DOHH2 (cell line): ENCODE measurements around the gene WWOX.

Experiments used
- H3F3A ChIP-seq: fragments of 200-600 bp; sonication (generic), shearing (Covaris generic); 2 replicates; pipeline ENCODE4 v1.6.0; 2016; ENCODE audit warnings: antibody characterized with exemption, mild to moderate bottlenecking; ENCODE audit not compliant: control insufficient read depth, insufficient read depth
- H3K27ac ChIP-seq: fragments of 200-600 bp; sonication (generic); 2 replicates; pipeline ENCODE4 v1.5.1; 2014; ENCODE audit warnings: low read depth, mild to moderate bottlenecking, low read length, moderate library complexity
- H3K27me3 ChIP-seq: fragments of 200-600 bp; sonication (generic); 2 replicates; pipeline ENCODE4 v1.6.1; 2014; ENCODE audit warnings: mild to moderate bottlenecking, low read length, mixed read lengths; ENCODE audit not compliant: control insufficient read depth
- H3K36me3 ChIP-seq: fragments of 200-600 bp; sonication (generic); 2 replicates; pipeline ENCODE4 v1.6.1; 2014; ENCODE audit warnings: mild to moderate bottlenecking, low read length, moderate library complexity, mixed read lengths; ENCODE audit not compliant: control insufficient read depth
- H3K4me1 ChIP-seq: fragments of 200-600 bp; sonication (generic); 2 replicates; pipeline ENCODE4 v1.6.1; 2014; ENCODE audit warnings: mild to moderate bottlenecking, low read length, mixed read lengths; ENCODE audit not compliant: control insufficient read depth
- H3K4me2 ChIP-seq: fragments of 200-600 bp; sonication (generic); 2 replicates; pipeline ENCODE4 v1.6.0; 2014; ENCODE audit warnings: mild to moderate bottlenecking, low read length, moderate library complexity
- H3K4me3 ChIP-seq: fragments of 200-600 bp; sonication (generic); 2 replicates; pipeline ENCODE4 v1.5.1; 2014; ENCODE audit warnings: mild to moderate bottlenecking, low read length, mixed read lengths
- H3K79me2 ChIP-seq: fragments of 200-600 bp; sonication (generic); 2 replicates; pipeline ENCODE4 v1.6.1; 2014; ENCODE audit warnings: mild to moderate bottlenecking, low read length, mixed read lengths; ENCODE audit not compliant: control insufficient read depth
- H3K9me2 ChIP-seq: fragments of 200-600 bp; sonication (generic); replicated peaks from 2 replicates; pipeline ENCODE4 v1.6.1; 2014; ENCODE audit warnings: mild to moderate bottlenecking, low read length, mixed read lengths; ENCODE audit not compliant: control insufficient read depth
- H3K9me3 ChIP-seq: fragments of 200-600 bp; sonication (generic); 2 replicates; pipeline ENCODE4 v1.6.1; 2014; ENCODE audit warnings: antibody characterized with exemption, low read length, mixed read lengths; ENCODE audit not compliant: control insufficient read depth, insufficient read depth
- H4K20me1 ChIP-seq: fragments of 200-600 bp; sonication (generic); 2 replicates; pipeline ENCODE4 v1.6.0; 2014; ENCODE audit warnings: low read depth, mild to moderate bottlenecking, antibody characterized with exemption, low read length, moderate library complexity; ENCODE audit not compliant: control insufficient read depth, insufficient read depth
- CTCF ChIP-seq: fragments of 200-600 bp; sonication (generic); IDR thresholded peaks from one replicate; pipeline ENCODE4 v1.5.1; 2014; ENCODE audit warnings: antibody characterized with exemption, mild to moderate bottlenecking, low read depth, low read length; ENCODE audit not compliant: poor library complexity, severe bottlenecking
- EZH2phosphoT487 ChIP-seq: fragments of 200-600 bp; sonication (generic); IDR thresholded peaks from 2 replicates; pipeline ENCODE4 v1.6.1; 2017; ENCODE audit warnings: borderline replicate concordance, mild to moderate bottlenecking, antibody characterized with exemption, low read length, moderate library complexity, mixed read lengths

The WWOX gene

GRCh38 chr16:79093554-79093967 lies 994.1 kb downstream of the WWOX start:
- H3K79me2 ChIP-seq: no peaks in the 10 kb centered on the region
- H3K4me3 ChIP-seq: no peak overlapping the region
- peak overlapping the region; percentile 26 for H3K4me2 ChIP-seq

GRCh38 chr16:79096246-79096645 lies 996.8 kb downstream of the WWOX start:
- no peaks in the 10 kb centered on the region for H3K36me3 ChIP-seq
- no peak overlapping the region for H3K4me3 ChIP-seq
- H3K27ac ChIP-seq: no peak overlapping the region
- peaks cover 6% of the 10 kb centered on the region for H3K27me3 ChIP-seq
- no peaks in the 10 kb centered on the region for H3F3A ChIP-seq
- no peaks in the 10 kb centered on the region for H3K79me2 ChIP-seq
- H3K4me2 ChIP-seq: no peak overlapping the region
- H3K4me1 ChIP-seq: peaks cover 7% of the 10 kb centered on the region
- H3K9me3 ChIP-seq: no peaks in the 10 kb centered on the region
- TF ChIP-seq CTCF (no peak), EZH2phosphoT487 (no peak)
- H4K20me1 ChIP-seq: no peaks in the 10 kb centered on the region
- H3K9me2 ChIP-seq: no peaks in the 10 kb centered on the region

More at GRCh38 chr16:79093554-79093967, 994.1 kb downstream of the WWOX start:
- no peak overlapping the region for H3K27ac ChIP-seq
- H3F3A ChIP-seq: no peaks in the 10 kb centered on the region
- H3K9me2 ChIP-seq: no peaks in the 10 kb centered on the region
- H3K4me1 ChIP-seq: peaks cover 17% of the 10 kb centered on the region
- H3K27me3 ChIP-seq: peaks cover 6% of the 10 kb centered on the region
- H3K9me3 ChIP-seq: peaks cover 3% of the 10 kb centered on the region
- no peaks in the 10 kb centered on the region for H3K36me3 ChIP-seq
- H4K20me1 ChIP-seq: no peaks in the 10 kb centered on the region
- TF ChIP-seq EZH2phosphoT487 (no peak), CTCF (no peak)

DNA sequence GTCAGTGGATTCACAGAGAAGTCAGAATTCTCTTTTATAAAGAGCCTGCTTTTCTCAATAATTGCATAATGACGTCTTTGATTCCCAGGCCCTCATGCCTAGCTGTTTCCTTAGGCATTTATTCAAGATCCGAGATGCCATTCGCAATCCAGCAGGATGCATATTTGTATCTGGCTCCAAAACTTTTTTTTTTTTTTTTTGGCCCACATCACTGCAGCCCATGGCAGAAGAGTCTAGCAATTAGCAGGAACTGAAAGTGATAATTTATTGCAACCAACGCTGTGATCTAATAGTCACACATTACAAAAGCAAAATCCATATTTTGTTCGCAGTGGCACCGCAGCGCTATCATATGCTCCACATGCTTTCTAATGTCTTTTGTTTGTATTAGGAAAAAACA lies 997.7 kb downstream of the WWOX start:
- Histone ChIP-seq H4K20me1 (no peaks in the 10 kb centered on the region), H3F3A (no peaks in the 10 kb centered on the region), H3K4me2 (no peak overlapping the region), H3K79me2 (no peaks in the 10 kb centered on the region), H3K27ac (no peak overlapping the region), H3K4me1 (peaks cover 7% of the 10 kb centered on the region), H3K9me3 (no peaks in the 10 kb centered on the region), H3K9me2 (no peaks in the 10 kb centered on the region), H3K4me3 (no peak overlapping the region), H3K36me3 (no peaks in the 10 kb centered on the region), H3K27me3 (peaks cover 5% of the 10 kb centered on the region)
- TF ChIP-seq EZH2phosphoT487 (no peak), CTCF (no peak)
